ENCODE data around the gene ACTG1. TPM values are rescaled to one million over a fixed set of nuclear protein-coding genes. Genes with fewer than 3 reads are reported as not detected.
A peak's percentile ranks its signal among the peaks of the same experiment; 100 is the strongest.

Gene ACTG1
- total RNA-seq, 1 donor from 2014 or later, result 3,451 TPM

DNA sequence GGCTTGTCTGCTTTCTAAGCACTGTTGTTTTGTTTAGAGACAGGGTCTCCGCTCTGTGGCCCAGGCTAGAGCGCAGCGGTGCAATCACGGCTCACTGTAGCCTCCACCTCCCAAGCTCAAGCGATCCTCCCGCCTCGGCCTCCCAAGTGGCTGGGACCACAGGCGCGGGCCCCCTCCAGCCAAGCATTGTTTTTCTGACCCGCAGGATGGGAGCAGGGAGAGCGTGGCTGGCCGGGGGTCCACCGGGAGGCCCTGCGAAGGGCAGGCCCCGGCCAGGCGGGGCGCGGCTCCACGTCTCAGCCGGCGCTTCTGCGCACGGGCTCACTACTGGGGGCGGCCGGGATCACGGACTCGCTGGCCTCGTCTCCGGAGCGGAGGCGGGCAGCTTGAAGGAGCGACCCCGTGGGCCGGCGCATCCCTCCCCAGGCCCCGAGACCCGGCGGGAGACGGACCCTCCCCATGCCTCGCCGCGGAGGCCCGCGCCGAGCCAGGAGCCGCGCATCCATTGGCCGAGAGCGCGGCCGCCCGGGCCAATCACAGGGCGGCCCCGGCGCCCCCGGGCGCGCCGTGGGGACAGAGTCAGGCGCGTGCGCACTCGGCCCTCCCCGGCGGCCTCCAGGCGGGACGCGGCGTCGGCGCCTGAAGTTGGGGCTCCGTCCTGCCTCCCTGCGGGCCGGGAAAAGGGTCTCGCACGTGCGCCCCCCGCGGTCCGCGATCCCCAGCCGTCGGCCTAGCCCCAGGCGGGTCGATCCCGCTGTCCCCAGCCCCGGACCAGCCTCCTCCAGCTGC is 24.9 kb downstream of the ACTG1 start:
- no peak overlapping the region for H3K27ac Mint-ChIP-seq
- H3K36me3 Mint-ChIP-seq, result no peaks in the 10 kb centered on the region
- peaks cover 15% of the 10 kb centered on the region for H3K27me3 Mint-ChIP-seq
- H3K4me3 Mint-ChIP-seq, result peak overlapping the region; percentile 59
- H3K4me1 Mint-ChIP-seq (ENCODE audit: unreplicated experiment), result peaks cover 35% of the 10 kb centered on the region
- H3K9me3 Mint-ChIP-seq, result no peaks in the 10 kb centered on the region
- TF ChIP-seq, protein P1, sequence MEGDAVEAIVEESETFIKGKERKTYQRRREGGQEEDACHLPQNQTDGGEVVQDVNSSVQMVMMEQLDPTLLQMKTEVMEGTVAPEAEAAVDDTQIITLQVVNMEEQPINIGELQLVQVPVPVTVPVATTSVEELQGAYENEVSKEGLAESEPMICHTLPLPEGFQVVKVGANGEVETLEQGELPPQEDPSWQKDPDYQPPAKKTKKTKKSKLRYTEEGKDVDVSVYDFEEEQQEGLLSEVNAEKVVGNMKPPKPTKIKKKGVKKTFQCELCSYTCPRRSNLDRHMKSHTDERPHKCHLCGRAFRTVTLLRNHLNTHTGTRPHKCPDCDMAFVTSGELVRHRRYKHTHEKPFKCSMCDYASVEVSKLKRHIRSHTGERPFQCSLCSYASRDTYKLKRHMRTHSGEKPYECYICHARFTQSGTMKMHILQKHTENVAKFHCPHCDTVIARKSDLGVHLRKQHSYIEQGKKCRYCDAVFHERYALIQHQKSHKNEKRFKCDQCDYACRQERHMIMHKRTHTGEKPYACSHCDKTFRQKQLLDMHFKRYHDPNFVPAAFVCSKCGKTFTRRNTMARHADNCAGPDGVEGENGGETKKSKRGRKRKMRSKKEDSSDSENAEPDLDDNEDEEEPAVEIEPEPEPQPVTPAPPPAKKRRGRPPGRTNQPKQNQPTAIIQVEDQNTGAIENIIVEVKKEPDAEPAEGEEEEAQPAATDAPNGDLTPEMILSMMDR (conservative IDR thresholded peaks at IDR 0.05), result peak; percentile 3
- peak; percentile 85 for DNase-seq (ENCODE audit: extremely low spot score, unreplicated experiment)

DNA sequence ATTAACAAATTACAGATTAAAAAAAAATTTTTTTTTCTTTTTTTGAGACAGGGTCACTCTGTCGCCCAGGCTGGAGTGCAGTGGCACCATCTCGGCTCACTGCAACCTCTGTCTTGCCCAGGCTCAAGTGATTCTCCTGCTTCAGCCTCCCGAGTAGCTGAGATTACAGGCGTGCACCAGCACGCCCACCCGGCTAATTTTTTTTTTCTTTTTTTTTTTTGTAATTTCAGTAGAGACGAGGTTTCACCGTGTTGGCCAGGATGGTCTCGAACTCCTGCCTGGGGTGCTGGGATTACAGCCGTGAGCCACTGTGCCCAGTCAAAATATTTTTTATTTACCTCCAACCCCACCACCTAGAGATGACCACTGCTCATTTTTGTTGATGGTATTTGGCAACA is 25.5 kb downstream of the ACTG1 start:
- Mint-ChIP-seq H3K9me3 (no peaks in the 10 kb centered on the region), H3K27me3 (peaks cover 13% of the 10 kb centered on the region), H3K4me3 (peak overlapping the region; percentile 59)

DNA sequence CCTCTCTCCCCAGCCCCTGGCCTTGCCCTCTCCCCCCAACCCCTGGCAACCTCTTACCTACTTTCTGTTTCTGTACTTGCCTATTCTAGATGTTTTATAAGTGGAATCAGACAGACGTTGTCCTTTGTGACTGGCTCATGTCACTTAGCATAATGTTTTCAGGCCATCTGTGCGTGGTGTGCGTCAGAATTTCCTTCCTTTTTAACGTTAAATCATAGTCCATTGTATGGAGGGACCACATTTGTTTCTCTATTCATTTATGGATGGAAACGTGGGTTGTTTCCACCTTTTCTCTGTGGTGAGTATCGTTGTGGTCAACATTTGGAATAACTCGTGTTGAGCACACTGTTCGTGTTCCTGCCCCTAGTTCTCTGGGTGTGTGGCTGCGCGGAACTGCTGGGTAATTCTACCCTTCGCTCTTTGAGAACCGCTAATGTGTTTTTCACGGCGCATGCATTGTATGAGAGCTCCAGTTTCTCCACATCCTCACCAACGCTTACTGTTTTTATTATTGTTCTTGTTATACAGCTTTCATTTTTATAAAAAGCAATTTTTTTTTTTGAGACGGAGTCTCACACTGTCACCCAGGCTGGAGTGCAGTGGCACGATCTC is 26.3 kb downstream of the ACTG1 start:
- H3K27me3 Mint-ChIP-seq, result peaks cover 14% of the 10 kb centered on the region
- DNase-seq (ENCODE audit: extremely low spot score, unreplicated experiment), result no peak
- H3K4me3 Mint-ChIP-seq, result peak overlapping the region; percentile 53
- peaks cover 30% of the 10 kb centered on the region for H3K4me1 Mint-ChIP-seq (ENCODE audit: unreplicated experiment)
- peak overlapping the region; percentile 9 for H3K27ac Mint-ChIP-seq
- H3K36me3 Mint-ChIP-seq, result no peaks in the 10 kb centered on the region
- TF ChIP-seq, protein P1 (conservative IDR thresholded peaks at IDR 0.05), result no peak
- no peaks in the 10 kb centered on the region for H3K9me3 Mint-ChIP-seq

More for the DNA sequence above, 25.5 kb downstream of the ACTG1 start:
- no peak for DNase-seq (ENCODE audit: extremely low spot score, unreplicated experiment)
- Mint-ChIP-seq H3K27ac (no peak overlapping the region), H3K4me1 (ENCODE audit: unreplicated experiment) (peaks cover 33% of the 10 kb centered on the region), H3K36me3 (no peaks in the 10 kb centered on the region)
- TF ChIP-seq, protein P1 (conservative IDR thresholded peaks at IDR 0.05), result no peak

DNA sequence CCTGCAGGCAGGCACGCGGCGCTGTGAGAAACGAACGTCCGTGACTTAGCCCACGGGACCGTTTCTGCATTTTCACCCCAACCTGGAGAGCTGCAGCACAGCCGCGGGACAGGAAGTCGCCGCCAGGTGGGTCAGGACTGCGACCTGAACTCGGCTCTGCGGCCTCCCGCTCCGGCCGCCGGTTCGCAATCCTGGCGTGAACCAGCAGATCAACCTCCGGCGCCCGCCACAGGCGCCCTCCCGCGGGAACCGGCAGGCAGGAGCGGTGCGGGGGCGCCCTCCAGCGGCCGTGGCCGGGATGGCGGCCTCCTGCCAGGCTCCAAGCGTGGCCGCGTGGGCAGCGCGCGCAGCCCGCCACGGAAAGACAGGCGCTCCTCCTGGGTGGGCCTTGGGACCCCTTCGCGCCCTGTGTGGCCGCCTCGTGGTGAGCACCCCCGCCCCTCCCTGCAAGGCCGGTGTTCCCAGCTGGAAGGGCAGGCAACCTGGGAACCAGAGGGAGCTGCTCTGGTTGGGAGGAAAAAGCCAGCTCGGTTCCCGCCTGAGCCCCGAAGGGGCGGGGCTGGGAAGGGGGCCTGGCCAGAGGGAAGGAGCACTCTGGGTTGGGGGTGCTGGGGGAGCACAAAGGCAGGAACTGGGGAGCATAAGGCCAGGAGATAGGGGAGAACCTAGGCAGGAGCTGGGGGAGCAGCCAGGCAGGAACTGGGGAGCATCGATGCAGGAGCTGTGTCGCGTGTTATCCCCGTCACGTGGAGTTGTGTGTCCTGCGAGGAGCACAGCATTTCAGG is 28.2 kb downstream of the ACTG1 start:
- no peak overlapping the region for H3K27ac Mint-ChIP-seq
- TF ChIP-seq, protein P1 (conservative IDR thresholded peaks at IDR 0.05), result peak; percentile 100
- no peaks in the 10 kb centered on the region for H3K9me3 Mint-ChIP-seq
- H3K4me3 Mint-ChIP-seq, result peak overlapping the region; percentile 34
- DNase-seq (ENCODE audit: extremely low spot score, unreplicated experiment), result peak; percentile 95
- H3K36me3 Mint-ChIP-seq, result no peaks in the 10 kb centered on the region
- peaks cover 10% of the 10 kb centered on the region for H3K27me3 Mint-ChIP-seq
- peaks cover 27% of the 10 kb centered on the region for H3K4me1 Mint-ChIP-seq (ENCODE audit: unreplicated experiment)

DNA sequence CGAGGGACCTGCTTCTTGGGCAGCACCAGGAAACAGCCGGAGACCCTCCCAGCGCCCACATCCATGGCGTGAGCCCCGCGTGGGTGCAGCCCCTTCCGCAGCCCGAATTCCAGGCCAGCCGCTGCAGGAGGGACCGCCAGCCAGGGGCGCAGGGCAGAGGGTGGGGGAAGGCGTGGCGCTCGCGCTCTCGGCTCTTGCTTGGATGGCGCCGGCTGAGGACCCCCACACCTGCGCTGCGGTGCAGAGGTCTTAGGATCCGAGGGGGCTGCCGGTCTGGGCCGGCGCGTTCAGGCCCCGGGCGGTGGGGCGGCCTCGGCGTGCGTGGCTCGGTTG is 28.8 kb downstream of the ACTG1 start:
- DNase-seq (ENCODE audit: extremely low spot score, unreplicated experiment), result no peak
- H3K4me1 Mint-ChIP-seq (ENCODE audit: unreplicated experiment), result peaks cover 30% of the 10 kb centered on the region
- TF ChIP-seq, protein P1 (conservative IDR thresholded peaks at IDR 0.05), result no peak
- H3K27me3 Mint-ChIP-seq, result peaks cover 10% of the 10 kb centered on the region
- no peaks in the 10 kb centered on the region for H3K36me3 Mint-ChIP-seq
- no peak overlapping the region for H3K27ac Mint-ChIP-seq
- no peak overlapping the region for H3K4me3 Mint-ChIP-seq
- no peaks in the 10 kb centered on the region for H3K9me3 Mint-ChIP-seq

All from type B pancreatic cell (in vitro differentiated cells).